GM18870 (cell line): ENCODE data around the gene CREB5.

ENCODE experiments used
- ATAC-seq: cut with Tn5 transposase; IDR thresholded peaks from one replicate; pipeline ENCODE4 v1.9.1; 2021; ENCODE audit warnings: moderate library complexity; ENCODE audit not compliant: unreplicated experiment

CREB5 gene

DNA sequence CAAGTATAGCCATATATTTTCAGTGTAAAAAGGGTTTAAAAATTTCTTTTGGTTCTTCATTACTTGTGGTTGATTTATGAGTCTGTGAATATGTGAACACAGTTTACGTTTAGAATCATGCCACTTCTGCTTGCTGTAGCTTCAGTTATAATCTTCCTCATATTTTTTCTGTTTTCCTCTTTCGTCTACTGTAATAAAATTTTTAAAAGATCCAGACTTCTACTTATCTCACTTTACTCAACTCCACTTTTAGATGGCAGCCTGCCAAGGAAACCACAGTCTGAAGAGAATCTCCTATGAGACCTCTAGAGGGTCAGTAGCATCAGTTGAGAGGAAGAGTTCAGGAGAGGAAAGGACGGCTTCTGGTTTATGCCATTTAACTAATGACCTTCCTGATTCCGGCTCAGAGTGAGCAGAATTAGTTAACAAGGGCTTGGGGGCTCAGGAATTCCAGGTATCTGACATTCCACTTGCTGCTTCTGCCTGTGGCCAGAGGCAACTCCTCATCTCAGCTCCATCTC is 21.4 kb downstream of the CREB5 start:
- ATAC-seq, result no peak

GRCh38 chr7:28434510-28434909 is 22.2 kb downstream of the CREB5 start:
- no peak for ATAC-seq

DNA sequence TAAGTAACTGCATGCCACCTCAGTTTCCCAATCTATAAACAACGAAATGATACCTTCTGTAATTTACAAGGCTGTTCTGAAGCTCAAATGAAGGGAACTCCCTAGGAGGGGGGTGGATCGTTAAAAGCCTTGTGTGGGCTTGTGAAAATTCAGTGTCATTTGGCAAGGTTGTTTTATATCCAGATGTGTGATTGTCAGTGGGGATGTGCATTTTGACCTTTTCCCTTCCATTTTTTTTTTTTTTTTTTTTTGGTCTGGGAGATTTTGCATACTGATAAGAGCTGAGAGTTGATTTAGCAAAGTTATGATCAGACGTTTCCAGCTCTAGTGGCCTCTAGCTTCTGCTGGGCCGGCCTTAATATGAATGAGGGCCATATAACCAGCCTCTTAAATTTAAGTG is 22.8 kb downstream of the CREB5 start:
- no peak for ATAC-seq

DNA sequence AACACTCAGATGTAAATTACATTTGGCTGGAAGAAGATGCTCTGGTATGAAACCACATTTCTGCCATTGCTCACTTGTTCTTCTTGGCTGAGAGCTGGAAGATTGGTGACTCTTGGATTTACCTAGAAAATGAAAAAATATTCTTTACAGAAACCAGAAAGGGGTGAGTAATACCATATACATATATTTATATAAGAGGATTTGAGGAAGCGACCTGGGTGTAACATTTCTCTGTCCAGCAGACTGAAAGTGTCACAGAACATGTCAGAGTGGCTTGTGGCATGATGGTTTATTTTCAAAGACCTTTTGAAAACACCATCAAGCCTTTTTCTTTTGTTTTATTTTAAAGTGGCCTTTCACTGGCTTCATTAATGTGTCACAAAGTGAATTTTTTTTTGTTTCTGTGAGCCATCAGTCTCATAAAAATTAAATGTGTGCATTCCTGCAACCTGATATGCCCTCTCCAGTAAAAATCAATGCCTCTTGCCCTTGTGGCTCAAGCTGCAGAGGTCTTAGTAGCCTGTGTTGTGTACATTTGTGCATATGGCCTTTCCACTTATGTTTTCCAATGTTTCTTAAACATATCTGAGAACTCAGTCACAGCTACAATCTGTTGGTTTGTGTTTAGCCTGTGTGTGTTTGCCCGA is 23.5 kb downstream of the CREB5 start:
- no peak for ATAC-seq

- no peak for ATAC-seq
Observed at GRCh38 chr7:28440055-28440601, 27.8 kb downstream of the CREB5 start.

GRCh38 chr7:28442540-28443420 is 30.5 kb downstream of the CREB5 start:
- no peak for ATAC-seq

GRCh38 chr7:28446131-28446530 is 33.8 kb downstream of the CREB5 start:
- no peak for ATAC-seq

- no peak for ATAC-seq
Observed at GRCh38 chr7:28447071-28447470, 34.8 kb downstream of the CREB5 start.

DNA sequence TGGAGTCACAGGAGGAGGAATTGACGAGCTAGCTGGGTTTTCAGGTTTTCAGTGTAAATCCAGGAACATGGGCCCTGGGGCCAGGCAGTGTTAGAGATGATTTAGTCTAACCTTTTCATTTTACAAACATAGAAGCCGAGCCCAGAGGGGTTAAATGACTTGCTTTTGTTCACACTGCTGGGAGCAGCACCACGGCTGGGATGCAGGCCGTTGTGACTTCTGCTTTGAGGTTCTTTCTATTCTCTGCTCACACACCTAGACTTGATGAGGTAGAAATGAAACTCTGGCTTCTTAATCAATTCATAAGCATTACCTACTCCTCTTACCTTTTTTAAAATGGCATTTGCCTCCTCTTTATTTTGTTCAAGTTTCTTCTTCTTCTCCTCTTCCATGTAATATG is 36.4 kb downstream of the CREB5 start:
- ATAC-seq, result no peak

GRCh38 chr7:28452681-28453080 is 40.4 kb downstream of the CREB5 start:
- ATAC-seq, result no peak

GRCh38 chr7:28455486-28455885 is 43.2 kb downstream of the CREB5 start:
- no peak for ATAC-seq

DNA sequence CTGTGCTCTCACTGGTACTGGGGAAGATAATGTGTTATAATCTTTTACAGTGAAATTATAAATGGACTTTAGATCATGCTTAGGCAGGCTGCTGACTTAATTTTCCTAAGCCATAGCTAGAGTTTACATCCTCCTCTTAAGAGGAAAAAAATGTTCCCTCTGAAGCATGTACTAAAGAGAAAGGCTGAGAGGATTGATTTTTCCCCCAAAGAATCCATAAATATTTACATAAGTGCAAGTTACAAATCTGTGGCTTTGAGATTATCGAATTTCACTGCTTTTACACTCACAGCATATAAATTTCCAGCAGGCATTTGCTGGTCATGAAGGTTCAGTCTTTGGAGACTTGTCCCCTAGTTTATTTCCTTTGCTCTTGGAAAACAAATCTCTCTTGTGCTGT is 43.7 kb downstream of the CREB5 start:
- ATAC-seq, result no peak

DNA sequence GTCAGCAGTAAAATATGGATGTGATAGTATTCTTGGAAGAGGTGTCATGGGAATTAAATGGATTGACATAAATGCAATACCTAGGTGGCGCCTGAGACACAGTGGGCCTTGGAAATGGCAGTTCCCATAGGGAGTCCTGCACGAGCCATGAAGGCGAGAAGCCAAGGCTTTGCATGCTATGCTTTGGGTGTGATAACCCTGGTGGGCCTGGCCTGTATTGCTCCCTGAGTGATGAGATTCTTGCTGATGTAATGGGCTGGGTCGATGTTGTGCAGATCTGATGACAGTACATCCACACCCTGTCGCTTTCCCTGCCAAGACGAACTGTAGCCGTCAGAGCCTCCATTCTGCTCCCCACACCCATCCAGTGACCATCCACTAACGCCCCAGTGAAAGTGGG is 46.4 kb downstream of the CREB5 start:
- no peak for ATAC-seq

GRCh38 chr7:28459306-28459705 is 47.0 kb downstream of the CREB5 start:
- no peak for ATAC-seq

DNA sequence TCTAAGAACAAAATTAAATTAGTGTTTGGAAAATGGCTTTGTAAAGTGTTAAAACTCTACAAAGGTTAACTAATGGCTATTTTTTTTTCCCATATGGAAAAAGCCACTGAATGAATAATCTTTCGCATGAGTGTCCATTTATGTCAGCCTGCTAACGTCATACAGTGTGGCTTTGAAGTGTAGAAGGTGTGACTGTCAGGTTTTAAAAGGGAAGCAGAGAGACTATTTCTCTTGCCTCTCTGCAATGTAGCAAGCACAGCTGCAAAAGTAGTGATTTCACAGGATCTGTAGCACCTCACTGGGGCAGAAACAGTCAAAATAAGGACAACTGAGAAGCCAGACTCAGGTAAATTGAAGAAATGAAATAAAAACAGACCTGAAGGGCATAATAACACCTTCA is 53.4 kb downstream of the CREB5 start:
- ATAC-seq, result no peak

GRCh38 chr7:28466341-28466740 is 54.0 kb downstream of the CREB5 start:
- ATAC-seq, result no peak

DNA sequence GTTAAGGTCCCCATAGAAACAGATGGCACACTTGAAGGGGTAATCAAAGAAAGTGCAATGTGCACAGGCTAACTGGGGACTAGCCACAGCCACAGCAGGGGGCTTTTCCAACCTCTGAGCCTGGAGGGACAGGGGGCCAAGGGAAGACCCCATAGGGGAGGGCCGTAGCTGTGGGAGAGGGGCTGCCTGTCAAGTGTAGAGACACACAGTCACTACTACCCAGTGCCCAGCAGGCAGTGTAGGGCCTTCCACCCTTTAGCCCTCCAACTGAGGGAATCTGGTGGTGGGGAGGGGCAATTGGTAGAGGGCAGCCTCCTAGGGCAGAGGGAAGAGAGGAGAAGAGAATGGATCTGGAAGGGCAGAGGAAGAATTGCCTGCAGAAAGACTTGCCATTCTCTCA is 54.6 kb downstream of the CREB5 start:
- no peak for ATAC-seq

DNA sequence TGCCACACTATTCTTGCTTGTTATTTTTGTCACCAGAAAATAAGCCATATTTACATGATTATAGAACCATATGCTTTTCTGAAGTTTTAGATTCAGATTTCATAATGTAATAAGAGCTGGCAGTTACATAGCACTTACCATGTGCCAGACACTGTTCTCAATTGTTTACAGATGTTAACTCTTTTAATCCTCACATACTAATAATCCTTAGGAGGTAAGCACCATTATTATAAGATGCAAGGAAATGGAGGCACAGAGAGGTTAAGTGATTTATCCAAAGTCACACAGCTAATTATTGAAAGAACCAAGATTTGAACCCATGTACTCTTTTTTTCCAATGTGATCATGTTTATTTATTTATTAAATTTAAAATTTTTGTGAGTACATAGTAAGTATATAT is 57.2 kb downstream of the CREB5 start:
- ATAC-seq, result no peak

DNA sequence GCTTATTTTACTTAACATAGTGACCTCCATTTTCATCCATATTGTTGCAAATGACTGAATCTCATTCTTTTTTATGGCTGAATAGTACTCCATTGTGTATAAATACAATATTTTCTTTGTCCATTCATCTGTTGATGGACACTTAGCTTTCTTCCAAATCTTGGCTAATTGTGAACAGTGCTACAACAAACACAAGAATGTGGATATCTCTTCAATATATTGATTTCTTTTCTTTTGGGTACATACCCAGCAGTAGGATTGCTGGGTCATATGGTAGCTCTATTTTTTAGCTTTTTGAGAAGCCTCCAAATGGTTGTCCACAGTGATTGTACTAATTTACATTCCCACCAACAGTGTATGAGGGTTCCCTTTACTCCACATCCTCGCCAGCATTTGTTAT is 58.0 kb downstream of the CREB5 start:
- no peak for ATAC-seq

- no peak for ATAC-seq
Observed at GRCh38 chr7:28472332-28472731, 60.0 kb downstream of the CREB5 start.

GRCh38 chr7:28473571-28474281 is 61.4 kb downstream of the CREB5 start:
- no peak for ATAC-seq
